ENCODE results near the gene C4orf54.

The C4orf54 gene

GRCh38 chr4:99687120-99687519 is 29.5 kb upstream of the C4orf54 start:
- TF ChIP-seq CTCF (IDR thresholded peaks at IDR 0.05; ENCODE audit: low read depth, low read length, missing control alignments): no peak
- no peak overlapping the region for H3K4me3 ChIP-seq (ENCODE audit: low read depth, low read length)
- in situ Hi-C loops (cut with HindIII; ENCODE audit: low sequenced_read_pairs): no loop called here
- no peak for DNase-seq (ENCODE audit: low read depth)

- no peak for TF ChIP-seq CTCF (IDR thresholded peaks at IDR 0.05; ENCODE audit: low read depth, low read length, missing control alignments)
- no peak for DNase-seq (ENCODE audit: low read depth)
- no peak overlapping the region for H3K4me3 ChIP-seq (ENCODE audit: low read depth, low read length)
- in situ Hi-C loops (cut with HindIII; ENCODE audit: low sequenced_read_pairs): no loop called here
These were observed 27.6 kb upstream of the C4orf54 start for GRCh38 chr4:99685234-99685633.

GRCh38 chr4:99683895-99684294 is 26.3 kb upstream of the C4orf54 start:
- in situ Hi-C loops (cut with HindIII; ENCODE audit: low sequenced_read_pairs): loop anchor here (5.0 kb wide), 1 partner anchor 57 kb away; no protein-coding TSS in a partner anchor
- H3K4me3 ChIP-seq (ENCODE audit: low read depth, low read length): no peak overlapping the region
- no peak for TF ChIP-seq CTCF (IDR thresholded peaks at IDR 0.05; ENCODE audit: low read depth, low read length, missing control alignments)
- no peak for DNase-seq (ENCODE audit: low read depth)

GRCh38 chr4:99679976-99680375 is 22.3 kb upstream of the C4orf54 start:
- in situ Hi-C loops (cut with HindIII; ENCODE audit: low sequenced_read_pairs): loop anchor here (5.0 kb wide), 1 partner anchor 53 kb away; no protein-coding TSS in a partner anchor
- H3K4me3 ChIP-seq (ENCODE audit: low read depth, low read length): no peak overlapping the region
- DNase-seq (ENCODE audit: low read depth): no peak
- TF ChIP-seq CTCF (IDR thresholded peaks at IDR 0.05; ENCODE audit: low read depth, low read length, missing control alignments): no peak

GRCh38 chr4:99679204-99679603 is 21.6 kb upstream of the C4orf54 start:
- no peak overlapping the region for H3K4me3 ChIP-seq (ENCODE audit: low read depth, low read length)
- TF ChIP-seq CTCF (IDR thresholded peaks at IDR 0.05; ENCODE audit: low read depth, low read length, missing control alignments): no peak
- no peak for DNase-seq (ENCODE audit: low read depth)
- in situ Hi-C loops (cut with HindIII; ENCODE audit: low sequenced_read_pairs): no loop called here

- TF ChIP-seq CTCF (IDR thresholded peaks at IDR 0.05; ENCODE audit: low read depth, low read length, missing control alignments): no peak
- H3K4me3 ChIP-seq (ENCODE audit: low read depth, low read length): no peak overlapping the region
- in situ Hi-C loops (cut with HindIII; ENCODE audit: low sequenced_read_pairs): no loop called here
- no peak for DNase-seq (ENCODE audit: low read depth)
These were observed 19.5 kb upstream of the C4orf54 start for GRCh38 chr4:99677161-99677560.

Data from astrocyte of the cerebellum (primary cell).